GM21515 (cell line): Measurements from ENCODE around the gene ADGRE3.

Experiments
- ATAC-seq: cut with Tn5 transposase; IDR thresholded peaks from one replicate; pipeline ENCODE4 v1.9.1; 2021; ENCODE audit not compliant: unreplicated experiment

ADGRE3 gene

GRCh38 chr19:14674764-14675163 lies at the start of gene ADGRE3:
TSS of gene ADGRE3 (minus strand) at chr19:14674844. CDS start at chr19:14674770, 74 bp downstream.
- no peak for ATAC-seq

- no peak for ATAC-seq
Measured at GRCh38 chr19:14722127-14722526, 47.5 kb upstream of the ADGRE3 start.

GRCh38 chr19:14719162-14719561 lies 44.5 kb upstream of the ADGRE3 start:
- no peak for ATAC-seq

GRCh38 chr19:14718522-14719116 lies 44.0 kb upstream of the ADGRE3 start:
- ATAC-seq: no peak

- no peak for ATAC-seq
Measured at GRCh38 chr19:14715841-14716240, 41.2 kb upstream of the ADGRE3 start.

GRCh38 chr19:14704450-14704849 lies 29.8 kb upstream of the ADGRE3 start:
- ATAC-seq: no peak

GRCh38 chr19:14703833-14704232 lies 29.2 kb upstream of the ADGRE3 start:
- no peak for ATAC-seq

GRCh38 chr19:14700711-14701375 lies 26.2 kb upstream of the ADGRE3 start:
- no peak for ATAC-seq

GRCh38 chr19:14699641-14700040 lies 25.0 kb upstream of the ADGRE3 start:
- no peak for ATAC-seq

- ATAC-seq: no peak
Measured at GRCh38 chr19:14695471-14695870, 20.8 kb upstream of the ADGRE3 start.

- no peak for ATAC-seq
Measured at GRCh38 chr19:14694641-14695266, 20.1 kb upstream of the ADGRE3 start.

- peak; percentile 83 for ATAC-seq
Measured at GRCh38 chr19:14689598-14690503, 15.2 kb upstream of the ADGRE3 start, which contains the start of gene ZNF333. TSS of gene ZNF333 (plus strand) at chr19:14690048. CDS start at chr19:14693492, 3,444 bp downstream.

GRCh38 chr19:14686411-14686810 lies 11.8 kb upstream of the ADGRE3 start:
- ATAC-seq: no peak

- ATAC-seq: no peak
Measured at GRCh38 chr19:14683439-14683838, 8.8 kb upstream of the ADGRE3 start.

GRCh38 chr19:14682084-14682483 lies 7.4 kb upstream of the ADGRE3 start:
- ATAC-seq: no peak

- no peak for ATAC-seq
Measured at GRCh38 chr19:14678199-14678598, 3.6 kb upstream of the ADGRE3 start.

- no peak for ATAC-seq
Measured at GRCh38 chr19:14677464-14677863, 2.8 kb upstream of the ADGRE3 start.

- no peak for ATAC-seq
Measured at GRCh38 chr19:14676762-14677161, 2.1 kb upstream of the ADGRE3 start.

GRCh38 chr19:14673088-14673487 lies 1.6 kb downstream of the ADGRE3 start:
- ATAC-seq: no peak

GRCh38 chr19:14672188-14672872 lies 2.3 kb downstream of the ADGRE3 start:
- no peak for ATAC-seq

GRCh38 chr19:14670408-14670807 lies 4.2 kb downstream of the ADGRE3 start:
- ATAC-seq: no peak
